CD4-positive, alpha-beta memory T cell (primary cell): ENCODE data around the gene IPO11. TPM values are rescaled to one million over a fixed set of nuclear protein-coding genes. Genes with fewer than 3 reads are reported as not detected.

ENCODE experiments used
- CTCF ChIA-PET: fragments of 350-600 bp; sonication (Branson Sonifier 250); formaldehyde crosslinking; loops from one replicate; lab custom pipeline; 2021; ENCODE audit warnings: inconsistent platforms; ENCODE audit not compliant: partially characterized antibody; lab: Charles Lee
- POLR2A ChIA-PET: fragments of 350-600 bp; sonication (Branson Sonifier 250); formaldehyde crosslinking; loops from one replicate; lab custom pipeline; 2021; ENCODE audit not compliant: partially characterized antibody; lab: Charles Lee
- DNase-seq, 5 donors: peaks; one replicate each; pipeline versions ENCODE4 v3.0.0 to v3.0.0-alpha.2; 2020 to 2022; ENCODE audit warnings: mixed read lengths in 1 of 5
- H3K27ac ChIP-seq: one replicate; pipeline ENCODE4 v1.7.0; 2013; ENCODE audit warnings: low read depth, low read length
- H3K27me3 ChIP-seq: 2 replicates; pipeline ENCODE4 v1.7.0; 2013; ENCODE audit warnings: mild to moderate bottlenecking, low read length, moderate library complexity; ENCODE audit not compliant: insufficient read depth
- H3K36me3 ChIP-seq: 2 replicates; pipeline ENCODE4 v1.7.0; 2013; ENCODE audit warnings: mild to moderate bottlenecking, low read length, moderate library complexity; ENCODE audit not compliant: insufficient read depth
- H3K4me1 ChIP-seq: 2 replicates; pipeline ENCODE4 v1.7.0; 2013; ENCODE audit warnings: mild to moderate bottlenecking, low read length, moderate library complexity; ENCODE audit not compliant: insufficient read depth
- H3K4me3 ChIP-seq, 2 donors: one replicate each; pipeline ENCODE4 v1.7.0; 2013; ENCODE audit warnings: low read length in 2 of 2, mild to moderate bottlenecking in 1 of 2
- H3K9me3 ChIP-seq, 2 donors: one replicate each; pipeline ENCODE4 v1.7.0; 2013; ENCODE audit warnings: low read length in 2 of 2, control low read depth in 1 of 2; ENCODE audit not compliant: control insufficient read depth in 1 of 2
- H3K27ac Mint-ChIP-seq, 7 donors: one replicate each; pipeline ENCODE4 v1.8.0; 2020 to 2021; ENCODE audit warnings: mixed read lengths in 7 of 7, mild to moderate bottlenecking in 6 of 7, inconsistent platforms in 3 of 7, moderate library complexity in 3 of 7
- H3K27me3 Mint-ChIP-seq, 2 donors: one replicate each; pipeline ENCODE4 v1.8.0; 2020 to 2021; ENCODE audit warnings: mixed read lengths in 2 of 2
- H3K36me3 Mint-ChIP-seq, 2 donors: one replicate each; pipeline ENCODE4 v1.8.0; 2020 to 2021; ENCODE audit warnings: mixed read lengths in 2 of 2, inconsistent platforms in 1 of 2, mild to moderate bottlenecking in 1 of 2
- H3K4me1 Mint-ChIP-seq, 4 donors: one replicate each; pipeline ENCODE4 v1.8.0; 2020 to 2021; ENCODE audit warnings: mixed read lengths in 4 of 4, mild to moderate bottlenecking in 1 of 4
- H3K4me3 Mint-ChIP-seq, 8 donors: one replicate each; pipeline ENCODE4 v1.8.0; 2020 to 2021; ENCODE audit warnings: mixed read lengths in 8 of 8, mild to moderate bottlenecking in 7 of 8, moderate library complexity in 6 of 8, inconsistent platforms in 3 of 8
- H3K9me3 Mint-ChIP-seq, 8 donors: one replicate each; pipeline ENCODE4 v1.8.0; 2020 to 2021; ENCODE audit warnings: mixed read lengths in 8 of 8, mild to moderate bottlenecking in 5 of 8, inconsistent platforms in 3 of 8, moderate library complexity in 1 of 8
- intact Hi-C: fragments of 100-400 bp; cut with micrococcal nuclease; formaldehyde crosslinking; loops from one replicate; pipeline ENCODE4 v1.15.1; 2023
- polyA plus RNA-seq, 2 donors: library from polyadenylated mRNA; unstranded; fragments of 300-500 nt; fragmentation: Illumina TruSeq; gene quantifications; one replicate each; pipeline ENCODE4 v1.2.3, GENCODE V29; 2021
- total RNA-seq, 2 experiments: library from RNA; stranded (reverse); gene quantifications; one replicate each; pipeline ENCODE4 v1.2.3, GENCODE V29; 2021

IPO11 gene
- total and polyA plus RNA-seq, 4 experiments from 2014 or later = 8.1 to 28.5 (median 16.0) TPM

DNA sequence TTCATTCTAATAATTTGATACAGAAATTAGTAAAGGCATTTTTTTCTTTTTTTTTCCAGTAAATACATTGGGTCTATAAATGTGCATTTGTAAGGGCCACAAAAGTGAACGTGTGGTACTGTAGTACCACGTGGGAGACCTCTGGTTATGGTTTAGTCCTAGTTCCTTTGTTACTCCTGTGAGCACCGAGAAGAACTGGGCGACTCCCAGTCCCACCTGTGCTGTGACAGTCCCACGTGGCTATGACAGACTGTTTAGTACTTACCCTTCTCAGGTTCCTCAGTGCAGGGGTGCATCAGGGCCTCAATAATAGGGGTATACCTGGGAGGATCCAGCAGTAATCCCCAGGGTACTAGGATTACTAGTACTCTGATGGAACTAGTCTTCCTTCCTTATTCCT, 215.3 kb downstream of the IPO11 start:
- no peak for DNase-seq
- Mint-ChIP-seq H3K27me3 (no peaks in the 10 kb centered on the region), H3K27ac (peak overlapping the region in 1 of 7 donors; percentile 7), H3K9me3 (no peaks in the 10 kb centered on the region), H3K36me3 (peaks cover 4 to 22% of the 10 kb centered on the region in 2 donors), H3K4me1 (no peaks in the 10 kb centered on the region), H3K4me3 (no peak overlapping the region)
- ChIA-PET POLR2A (no interaction called here), CTCF (no interaction called here)
- no peaks in the 10 kb centered on the region for H3K9me3 ChIP-seq
- H3K4me3 ChIP-seq = no peak overlapping the region
- H3K4me1 ChIP-seq = no peaks in the 10 kb centered on the region
- intact Hi-C loops = loop anchor here (10.0 kb wide), 1 partner anchor 163 kb away; no protein-coding TSS in a partner anchor
- no peaks in the 10 kb centered on the region for H3K27me3 ChIP-seq
- no peak overlapping the region for H3K27ac ChIP-seq
- H3K36me3 ChIP-seq = no peaks in the 10 kb centered on the region

DNA sequence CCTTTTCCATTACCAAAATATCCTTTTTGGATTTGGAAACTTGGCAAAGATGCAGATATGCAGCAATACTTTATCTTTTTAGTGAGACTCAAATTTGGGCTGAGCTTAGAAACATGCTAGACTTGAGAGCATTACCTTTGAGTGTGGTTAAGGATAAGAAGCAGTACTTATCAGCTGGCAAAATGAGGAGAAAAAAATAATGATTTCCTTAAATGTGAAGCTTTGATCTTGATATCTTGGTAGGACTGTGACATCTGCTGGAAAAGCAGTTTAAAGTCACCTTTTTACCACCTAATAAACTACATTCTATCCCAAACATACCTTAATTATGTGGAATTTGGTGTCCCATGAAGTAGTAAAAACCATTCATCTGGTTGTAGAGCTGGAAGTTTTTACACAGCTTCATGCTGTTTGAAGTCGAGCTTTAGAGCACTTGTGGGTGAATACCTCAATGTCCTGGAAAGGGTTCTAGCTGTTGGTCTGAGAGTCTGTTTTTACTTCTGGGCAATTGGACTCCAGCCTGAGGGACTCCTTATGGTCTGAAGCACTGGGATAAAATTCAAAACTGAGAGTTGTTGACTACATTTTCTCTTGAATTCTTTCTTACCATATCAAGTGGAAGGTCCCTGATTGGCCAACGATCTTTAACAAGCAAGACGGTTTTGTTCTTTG, 219.5 kb downstream of the IPO11 start:
- no peaks in the 10 kb centered on the region for H3K9me3 ChIP-seq
- H3K9me3 Mint-ChIP-seq = no peaks in the 10 kb centered on the region
- peaks cover 8 to 28% of the 10 kb centered on the region in 2 donors for H3K36me3 Mint-ChIP-seq
- ChIA-PET CTCF (no interaction called here), POLR2A (no interaction called here)
- H3K4me3 Mint-ChIP-seq = no peak overlapping the region
- peak in 1 of 5 donors; percentile 2 for DNase-seq
- H3K4me1 ChIP-seq = no peaks in the 10 kb centered on the region
- H3K4me1 Mint-ChIP-seq = no peaks in the 10 kb centered on the region
- H3K27ac Mint-ChIP-seq = peak overlapping the region in 1 of 7 donors; percentile 56
- no peak overlapping the region for H3K4me3 ChIP-seq
- intact Hi-C loops = loop anchor here (10.0 kb wide), 1 partner anchor 87 kb away; no protein-coding TSS in a partner anchor
- H3K27me3 ChIP-seq = no peaks in the 10 kb centered on the region
- H3K27ac ChIP-seq = no peak overlapping the region
- H3K27me3 Mint-ChIP-seq = no peaks in the 10 kb centered on the region
- H3K36me3 ChIP-seq = no peaks in the 10 kb centered on the region

DNA sequence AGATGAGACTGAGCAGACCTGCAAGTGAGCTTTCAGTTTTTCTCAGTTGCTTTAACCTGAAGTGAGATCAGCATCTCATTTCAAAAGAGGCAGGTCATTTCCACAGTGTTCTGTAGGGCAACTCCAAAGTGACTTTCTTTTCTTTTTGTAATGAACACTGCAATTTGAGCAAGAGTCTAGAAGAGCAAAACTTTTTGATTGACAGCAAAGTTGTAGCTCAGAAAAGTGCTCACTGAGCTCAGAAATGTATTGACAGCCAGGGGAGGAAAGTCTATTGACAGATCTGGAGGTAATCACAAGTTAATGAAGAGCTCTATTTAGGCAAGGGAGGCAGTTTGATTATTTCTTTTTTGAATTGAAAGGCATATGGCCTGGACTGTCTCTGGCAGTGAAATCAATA, 220.7 kb downstream of the IPO11 start:
- peaks cover 8 to 19% of the 10 kb centered on the region in 2 donors for H3K36me3 Mint-ChIP-seq
- Histone ChIP-seq H3K4me1 (no peaks in the 10 kb centered on the region), H3K4me3 (no peak overlapping the region), H3K27me3 (no peaks in the 10 kb centered on the region), H3K27ac (no peak overlapping the region), H3K36me3 (no peaks in the 10 kb centered on the region), H3K9me3 (no peaks in the 10 kb centered on the region)
- H3K4me3 Mint-ChIP-seq = no peak overlapping the region
- H3K27me3 Mint-ChIP-seq = no peaks in the 10 kb centered on the region
- ChIA-PET POLR2A (no interaction called here), CTCF (interaction anchor here (1.0 kb wide), 1 partner anchor 10 kb away, joined by 4 read pairs; no protein-coding TSS in a partner anchor)
- H3K27ac Mint-ChIP-seq = peak overlapping the region in 4 of 7 donors; percentile 17 to 60 (median 34)
- intact Hi-C loops = loop anchor here (10.0 kb wide), 1 partner anchor 88 kb away; no protein-coding TSS in a partner anchor
- no peak for DNase-seq
- H3K4me1 Mint-ChIP-seq = no peaks in the 10 kb centered on the region
- H3K9me3 Mint-ChIP-seq = no peaks in the 10 kb centered on the region

DNA sequence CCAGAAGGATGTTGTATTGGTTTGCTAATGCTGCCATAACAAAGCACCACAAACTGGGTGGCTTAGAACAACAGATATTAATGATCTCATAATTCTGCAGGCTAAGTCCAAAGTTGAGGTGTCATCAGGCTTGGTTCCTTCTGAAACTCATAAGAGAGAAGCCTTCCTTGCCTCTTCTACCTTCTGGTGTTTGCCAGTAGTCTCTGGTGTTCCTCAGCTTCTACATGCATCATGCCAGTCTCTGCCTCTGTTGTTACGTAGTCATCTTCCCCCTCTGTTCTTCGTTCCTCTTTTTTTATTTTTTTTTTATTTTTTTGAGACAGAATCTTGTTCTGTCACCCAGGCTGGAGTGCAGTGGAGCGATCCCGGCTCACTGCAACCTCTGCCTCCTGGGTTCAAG, 227.9 kb downstream of the IPO11 start:
- Mint-ChIP-seq H3K27ac (no peak overlapping the region), H3K4me1 (no peaks in the 10 kb centered on the region), H3K27me3 (no peaks in the 10 kb centered on the region), H3K9me3 (no peaks in the 10 kb centered on the region), H3K36me3 (peaks cover 3 to 4% of the 10 kb centered on the region in 2 donors), H3K4me3 (no peak overlapping the region)
- no peaks in the 10 kb centered on the region for H3K27me3 ChIP-seq
- no peaks in the 10 kb centered on the region for H3K4me1 ChIP-seq
- H3K27ac ChIP-seq = no peak overlapping the region
- H3K9me3 ChIP-seq = no peaks in the 10 kb centered on the region
- intact Hi-C loops = no loop called here
- DNase-seq = no peak
- no peak overlapping the region for H3K4me3 ChIP-seq
- ChIA-PET POLR2A (no interaction called here), CTCF (no interaction called here)
- H3K36me3 ChIP-seq = no peaks in the 10 kb centered on the region

DNA sequence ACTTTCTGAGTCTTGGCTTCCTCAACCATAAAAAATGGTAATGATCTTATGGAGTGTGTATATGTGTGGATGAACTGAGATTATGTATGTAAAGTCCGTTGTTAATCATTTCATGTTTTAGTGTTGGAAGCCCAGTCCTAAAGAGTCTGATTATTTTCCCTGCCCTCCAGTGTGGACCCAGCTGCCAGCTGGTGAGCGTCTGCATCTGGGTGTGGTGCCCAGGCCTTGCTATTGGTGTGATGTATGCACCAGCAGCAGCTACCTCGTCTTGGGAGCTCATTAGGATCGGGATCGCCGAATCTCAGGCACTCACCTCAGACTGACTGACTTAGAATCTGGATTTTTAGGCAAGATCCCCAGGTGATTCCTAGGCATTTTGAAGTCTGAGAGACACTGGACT, 229.9 kb downstream of the IPO11 start:
- DNase-seq = no peak
- H3K4me3 ChIP-seq = no peak overlapping the region
- ChIA-PET CTCF (no interaction called here), POLR2A (no interaction called here)
- no peaks in the 10 kb centered on the region for H3K27me3 ChIP-seq
- intact Hi-C loops = no loop called here
- no peaks in the 10 kb centered on the region for H3K36me3 ChIP-seq
- Mint-ChIP-seq H3K27ac (peak overlapping the region in 1 of 7 donors; percentile 12), H3K27me3 (no peaks in the 10 kb centered on the region), H3K4me1 (no peaks in the 10 kb centered on the region), H3K9me3 (peaks cover 0 to 2% (median 0%) of the 10 kb centered on the region in 8 donors), H3K36me3 (peaks cover 0 to 8% of the 10 kb centered on the region in 2 donors), H3K4me3 (no peak overlapping the region)
- no peaks in the 10 kb centered on the region for H3K4me1 ChIP-seq
- no peaks in the 10 kb centered on the region for H3K9me3 ChIP-seq
- H3K27ac ChIP-seq = no peak overlapping the region

DNA sequence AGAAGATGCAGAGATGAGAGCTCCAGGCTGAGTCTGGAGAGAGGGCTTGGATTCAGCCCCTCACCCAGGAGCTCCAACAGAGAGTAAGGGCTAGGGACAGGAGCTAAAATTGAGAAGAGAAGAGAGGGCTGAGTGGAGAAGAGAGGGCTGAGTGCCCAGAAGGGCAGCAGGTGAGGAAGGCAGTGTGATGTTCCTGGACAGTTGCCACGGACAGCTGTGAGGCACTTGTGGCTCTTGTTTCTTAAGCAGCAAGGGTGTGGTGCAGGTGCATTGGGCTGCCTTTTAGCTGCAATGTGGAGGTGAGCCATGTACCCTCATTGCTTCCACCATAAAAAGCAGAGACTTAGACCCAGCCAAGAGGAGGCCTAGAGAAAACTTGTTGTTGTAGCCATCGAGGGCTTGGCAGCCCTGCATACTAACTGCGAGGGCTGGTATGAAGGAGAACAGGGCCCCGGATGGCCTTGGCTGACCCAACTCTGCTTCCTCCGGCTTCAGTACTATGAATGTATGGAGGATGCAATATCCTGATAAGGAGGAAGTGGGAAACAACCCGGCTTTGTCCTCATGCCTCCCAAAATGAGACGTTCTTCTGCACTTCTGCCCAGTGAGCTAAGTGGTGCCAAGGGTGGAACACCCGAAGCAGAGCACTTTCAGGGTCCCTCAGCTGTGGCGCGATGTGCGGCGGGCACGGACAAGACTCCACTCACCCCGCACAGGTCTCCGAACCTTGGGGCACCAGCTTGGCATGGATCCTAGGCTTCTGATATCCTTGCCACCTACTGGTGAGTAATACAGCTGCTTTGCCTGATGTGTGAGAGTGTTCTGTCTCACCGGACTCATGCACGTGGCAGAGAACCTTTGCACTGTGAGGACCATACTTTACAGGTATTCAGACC, 231.2 kb downstream of the IPO11 start:
- Histone ChIP-seq H3K27me3 (no peaks in the 10 kb centered on the region), H3K4me3 (no peak overlapping the region), H3K27ac (no peak overlapping the region), H3K9me3 (no peaks in the 10 kb centered on the region), H3K4me1 (no peaks in the 10 kb centered on the region), H3K36me3 (no peaks in the 10 kb centered on the region)
- Mint-ChIP-seq H3K4me1 (peaks cover 0 to under 1% (median 0%) of the 10 kb centered on the region in 4 donors), H3K27me3 (no peaks in the 10 kb centered on the region), H3K27ac (peak overlapping the region in 1 of 7 donors; percentile 19), H3K9me3 (peaks cover 0 to 2% (median 0%) of the 10 kb centered on the region in 8 donors), H3K36me3 (peaks cover 0 to 8% of the 10 kb centered on the region in 2 donors), H3K4me3 (no peak overlapping the region)
- POLR2A ChIA-PET = no interaction called here
- CTCF ChIA-PET = interaction anchor here (0.9 kb wide), 1 partner anchor 11 kb away, joined by 4 read pairs; no protein-coding TSS in a partner anchor
- DNase-seq = no peak
- intact Hi-C loops = no loop called here

DNA sequence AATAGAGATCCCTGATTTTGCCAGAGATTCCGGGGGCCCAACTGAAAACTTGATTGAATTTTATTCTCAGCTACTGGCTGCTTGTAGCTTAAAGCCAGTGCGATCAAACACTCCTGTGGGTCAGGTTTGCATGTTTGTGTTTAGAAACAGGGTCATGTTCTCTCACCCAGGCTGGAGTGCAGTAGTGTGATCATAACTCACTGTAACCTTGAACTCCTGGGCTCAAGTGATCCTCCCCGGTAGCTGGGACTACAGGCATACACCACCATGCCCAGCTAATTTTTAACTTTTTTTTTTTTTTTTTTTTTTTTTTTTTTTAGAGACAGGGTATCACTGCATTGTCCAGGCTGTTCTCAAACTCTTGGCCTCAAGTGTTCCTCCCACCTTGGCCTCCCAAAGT, 232.7 kb downstream of the IPO11 start:
- H3K27ac Mint-ChIP-seq = no peak overlapping the region
- H3K4me3 Mint-ChIP-seq = no peak overlapping the region
- Histone ChIP-seq H3K27ac (no peak overlapping the region), H3K4me1 (no peaks in the 10 kb centered on the region), H3K27me3 (no peaks in the 10 kb centered on the region), H3K9me3 (no peaks in the 10 kb centered on the region), H3K36me3 (no peaks in the 10 kb centered on the region), H3K4me3 (no peak overlapping the region)
- ChIA-PET POLR2A (no interaction called here), CTCF (no interaction called here)
- H3K36me3 Mint-ChIP-seq = peaks cover 0 to 8% of the 10 kb centered on the region in 2 donors
- intact Hi-C loops = no loop called here
- H3K27me3 Mint-ChIP-seq = no peaks in the 10 kb centered on the region
- H3K4me1 Mint-ChIP-seq = peaks cover 0 to 4% (median 0%) of the 10 kb centered on the region in 4 donors
- DNase-seq = no peak
- H3K9me3 Mint-ChIP-seq = peaks cover 0 to 2% (median 0%) of the 10 kb centered on the region in 8 donors
